Upper lobe of left lung (tissue), 4 donors: ENCODE data around the gene MPRIP.

ENCODE experiments used
- EP300 ChIP-seq, 4 donors: sonication (generic); formaldehyde crosslinking; IDR thresholded peaks; one replicate each; pipeline ENCODE4 v1.5.1; 2017; ENCODE audit warnings: antibody characterized with exemption in 4 of 4, control low read depth in 2 of 4
- POLR2A ChIP-seq, 4 donors: fragments of 450-650 bp; IDR thresholded peaks; one replicate each; pipeline ENCODE4 v1.5.1; 2016 to 2017; ENCODE audit warnings: antibody characterized with exemption in 4 of 4, mild to moderate bottlenecking in 2 of 4
- POLR2AphosphoS5 ChIP-seq, 2 donors: sonication (generic); formaldehyde crosslinking; IDR thresholded peaks; one replicate each; pipeline ENCODE4 v1.5.1; 2017; ENCODE audit warnings: antibody characterized with exemption in 2 of 2
- TF ChIP-seq, protein P1 (sequence below), 6 experiments: fragments of 450-650 bp in 4 of 6; fragments of 200-600 bp in 2 of 6; sonication (generic) in 2 of 6; IDR thresholded peaks; one replicate each; pipeline ENCODE4 v1.5.1; 2016 to 2019; ENCODE audit warnings: antibody characterized with exemption in 6 of 6

DNA sequence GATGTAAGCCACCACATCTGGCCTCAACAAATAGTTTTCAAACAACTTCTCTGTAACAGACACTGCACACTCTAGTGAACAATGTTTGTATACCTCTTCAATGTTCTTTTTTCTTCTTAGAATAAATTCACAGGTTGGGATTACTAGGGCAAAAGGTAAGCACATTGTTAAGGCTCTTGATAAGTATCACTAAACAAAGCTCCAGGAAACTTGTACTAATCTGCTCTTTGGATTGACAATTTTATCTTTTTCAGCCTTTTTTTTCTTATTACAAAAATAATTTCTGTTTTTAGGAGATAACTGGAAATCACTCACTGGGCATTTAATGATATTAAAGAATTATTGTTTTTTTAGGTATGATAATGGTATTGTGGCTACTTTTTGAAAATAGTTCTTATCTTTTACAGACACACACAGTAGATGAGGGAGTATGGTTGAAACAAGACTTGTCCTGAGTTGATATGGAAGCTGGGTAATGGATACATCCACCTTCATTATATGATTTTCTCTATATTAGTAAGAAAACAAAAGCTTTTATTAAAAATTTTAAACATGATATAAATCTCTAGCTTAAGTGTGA is 7.7 kb upstream of the MPRIP start:
- TF ChIP-seq, protein P1, sequence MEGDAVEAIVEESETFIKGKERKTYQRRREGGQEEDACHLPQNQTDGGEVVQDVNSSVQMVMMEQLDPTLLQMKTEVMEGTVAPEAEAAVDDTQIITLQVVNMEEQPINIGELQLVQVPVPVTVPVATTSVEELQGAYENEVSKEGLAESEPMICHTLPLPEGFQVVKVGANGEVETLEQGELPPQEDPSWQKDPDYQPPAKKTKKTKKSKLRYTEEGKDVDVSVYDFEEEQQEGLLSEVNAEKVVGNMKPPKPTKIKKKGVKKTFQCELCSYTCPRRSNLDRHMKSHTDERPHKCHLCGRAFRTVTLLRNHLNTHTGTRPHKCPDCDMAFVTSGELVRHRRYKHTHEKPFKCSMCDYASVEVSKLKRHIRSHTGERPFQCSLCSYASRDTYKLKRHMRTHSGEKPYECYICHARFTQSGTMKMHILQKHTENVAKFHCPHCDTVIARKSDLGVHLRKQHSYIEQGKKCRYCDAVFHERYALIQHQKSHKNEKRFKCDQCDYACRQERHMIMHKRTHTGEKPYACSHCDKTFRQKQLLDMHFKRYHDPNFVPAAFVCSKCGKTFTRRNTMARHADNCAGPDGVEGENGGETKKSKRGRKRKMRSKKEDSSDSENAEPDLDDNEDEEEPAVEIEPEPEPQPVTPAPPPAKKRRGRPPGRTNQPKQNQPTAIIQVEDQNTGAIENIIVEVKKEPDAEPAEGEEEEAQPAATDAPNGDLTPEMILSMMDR (IDR thresholded peaks at IDR 0.05), result no peak
- TF ChIP-seq EP300 (IDR thresholded peaks at IDR 0.05) (no peak), POLR2AphosphoS5 (IDR thresholded peaks at IDR 0.05) (no peak), POLR2A (IDR thresholded peaks at IDR 0.05) (no peak)
